Activated T-cell treated with anti-CD3 and anti-CD28 coated beads, Interleukin-2, amount 50 U/mL, for 24 hours (primary cell): Measurements from ENCODE around the gene SHISA9.

ENCODE experiments used
- DNase-seq: peaks from one replicate; pipeline ENCODE4 v3.0.0-alpha.2; 2020
- H3K27ac Mint-ChIP-seq: 2 replicates; pipeline ENCODE4 v1.8.0; 2020; ENCODE audit warnings: mild to moderate bottlenecking, mixed read lengths
- H3K27me3 Mint-ChIP-seq: 2 replicates; pipeline ENCODE4 v1.8.0; 2020; ENCODE audit warnings: mixed read lengths
- H3K36me3 Mint-ChIP-seq: 2 replicates; pipeline ENCODE4 v1.8.0; 2020; ENCODE audit warnings: low read depth, mixed read lengths
- H3K4me1 Mint-ChIP-seq: 2 replicates; pipeline ENCODE4 v1.8.0; 2020; ENCODE audit warnings: low read depth, mixed read lengths
- H3K4me3 Mint-ChIP-seq: 2 replicates; pipeline ENCODE4 v1.8.0; 2020; ENCODE audit warnings: mild to moderate bottlenecking, moderate library complexity, mixed read lengths
- H3K9me3 Mint-ChIP-seq: 2 replicates; pipeline ENCODE4 v1.8.0; 2020; ENCODE audit warnings: mixed read lengths

SHISA9 gene

DNA sequence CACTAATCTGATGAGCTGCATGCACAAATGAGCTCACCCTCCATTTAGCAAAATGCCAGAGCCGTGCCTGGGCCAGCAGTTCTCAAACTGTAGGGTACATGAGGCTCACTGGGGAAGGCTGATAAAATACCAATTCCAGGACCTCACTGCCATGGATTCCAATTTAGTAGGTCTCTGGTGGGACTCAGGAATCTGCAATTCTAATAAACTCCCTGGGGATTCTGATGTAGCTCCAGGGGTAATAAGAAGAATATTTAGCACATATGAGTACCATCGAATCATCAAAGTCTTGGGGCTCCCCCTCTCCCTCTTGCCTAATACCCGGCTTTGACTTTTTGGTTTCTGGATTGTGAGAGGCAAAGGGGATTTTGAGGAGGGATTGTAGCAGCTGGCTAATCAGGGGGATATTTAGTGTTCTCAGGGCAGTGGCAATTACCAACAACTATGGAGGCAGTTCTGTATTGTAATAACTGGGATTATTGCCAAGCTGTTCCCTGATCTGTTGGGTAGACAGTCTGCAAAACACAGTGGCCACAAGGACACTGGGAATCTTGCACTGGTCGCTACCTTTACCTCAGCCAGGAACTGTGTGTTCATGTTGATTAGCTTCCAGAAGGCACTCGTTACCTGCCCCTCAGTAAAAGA lies 140.4 kb downstream of the SHISA9 start:
- Mint-ChIP-seq H3K4me1 (no peaks in the 10 kb centered on the region), H3K4me3 (no peak overlapping the region), H3K27me3 (peaks cover 3% of the 10 kb centered on the region), H3K9me3 (peaks cover 20% of the 10 kb centered on the region), H3K27ac (no peak overlapping the region), H3K36me3 (no peaks in the 10 kb centered on the region)
- no peak for DNase-seq

DNA sequence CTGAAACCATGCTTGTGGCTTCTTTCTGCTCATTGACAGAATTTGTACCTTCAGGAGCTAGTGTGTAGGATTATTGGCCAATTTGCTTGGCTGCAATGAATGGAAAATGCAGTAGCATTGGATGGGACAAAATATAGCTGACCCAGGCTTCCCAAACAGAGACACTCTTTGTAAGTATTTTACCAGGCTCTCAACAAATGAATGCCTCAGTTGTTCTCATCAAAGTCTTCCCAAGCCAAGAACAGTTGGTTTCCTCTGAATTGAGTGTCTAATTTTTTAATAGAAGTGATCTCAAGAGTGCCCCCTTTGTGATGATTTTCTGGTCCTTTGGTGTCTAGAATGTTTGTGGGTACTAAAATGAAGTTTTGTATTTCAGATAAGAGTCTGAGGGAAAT lies 140.9 kb downstream of the SHISA9 start:
- peaks cover 19% of the 10 kb centered on the region for H3K9me3 Mint-ChIP-seq
- no peak overlapping the region for H3K27ac Mint-ChIP-seq
- H3K4me1 Mint-ChIP-seq = no peaks in the 10 kb centered on the region
- H3K4me3 Mint-ChIP-seq = no peak overlapping the region
- H3K36me3 Mint-ChIP-seq = no peaks in the 10 kb centered on the region
- DNase-seq = no peak
- peaks cover 3% of the 10 kb centered on the region for H3K27me3 Mint-ChIP-seq

- H3K27me3 Mint-ChIP-seq = peaks cover 3% of the 10 kb centered on the region
Measured at GRCh38 chr16:13046061-13046821, 144.8 kb downstream of the SHISA9 start.

DNA sequence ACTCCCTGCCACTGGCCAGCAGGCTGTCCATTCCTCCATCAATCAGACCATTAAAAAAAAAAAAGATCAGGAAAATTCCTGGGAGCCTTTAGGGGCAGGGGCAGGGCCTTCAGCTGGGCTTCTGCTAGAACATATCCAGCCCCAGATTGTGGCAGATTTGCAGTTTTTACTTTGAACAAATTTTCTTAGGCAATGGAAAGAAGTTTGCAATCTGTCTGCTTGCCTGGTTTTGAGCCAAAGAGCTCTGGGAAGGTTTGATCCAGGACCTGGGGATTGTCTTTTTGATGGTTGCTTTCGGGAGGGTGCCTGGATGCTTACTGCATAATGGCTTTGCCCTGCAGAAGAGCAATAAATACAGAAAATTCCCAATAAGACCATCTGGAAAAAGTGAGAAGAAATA lies 145.9 kb downstream of the SHISA9 start:
- peaks cover 3% of the 10 kb centered on the region for H3K27me3 Mint-ChIP-seq
- H3K4me1 Mint-ChIP-seq = no peaks in the 10 kb centered on the region
- H3K27ac Mint-ChIP-seq = no peak overlapping the region
- DNase-seq = no peak
- no peak overlapping the region for H3K4me3 Mint-ChIP-seq
- H3K9me3 Mint-ChIP-seq = peaks cover 15% of the 10 kb centered on the region
- H3K36me3 Mint-ChIP-seq = no peaks in the 10 kb centered on the region

More at GRCh38 chr16:13046061-13046821, 144.8 kb downstream of the SHISA9 start:
- Mint-ChIP-seq H3K27ac (no peak overlapping the region), H3K4me3 (no peak overlapping the region), H3K9me3 (peaks cover 13% of the 10 kb centered on the region), H3K36me3 (no peaks in the 10 kb centered on the region), H3K4me1 (no peaks in the 10 kb centered on the region)
- DNase-seq = no peak

GRCh38 chr16:13049688-13050087 lies 148.3 kb downstream of the SHISA9 start:
- Mint-ChIP-seq H3K27me3 (peaks cover 3% of the 10 kb centered on the region), H3K27ac (no peak overlapping the region), H3K4me3 (no peak overlapping the region), H3K9me3 (peaks cover 9% of the 10 kb centered on the region), H3K4me1 (no peaks in the 10 kb centered on the region), H3K36me3 (no peaks in the 10 kb centered on the region)
- no peak for DNase-seq

- no peak overlapping the region for H3K27ac Mint-ChIP-seq
- H3K9me3 Mint-ChIP-seq = peaks cover 9% of the 10 kb centered on the region
- H3K4me1 Mint-ChIP-seq = no peaks in the 10 kb centered on the region
- H3K4me3 Mint-ChIP-seq = no peak overlapping the region
- H3K36me3 Mint-ChIP-seq = no peaks in the 10 kb centered on the region
- no peaks in the 10 kb centered on the region for H3K27me3 Mint-ChIP-seq
- no peak for DNase-seq
Measured at GRCh38 chr16:13052431-13052830, 151.0 kb downstream of the SHISA9 start.

DNA sequence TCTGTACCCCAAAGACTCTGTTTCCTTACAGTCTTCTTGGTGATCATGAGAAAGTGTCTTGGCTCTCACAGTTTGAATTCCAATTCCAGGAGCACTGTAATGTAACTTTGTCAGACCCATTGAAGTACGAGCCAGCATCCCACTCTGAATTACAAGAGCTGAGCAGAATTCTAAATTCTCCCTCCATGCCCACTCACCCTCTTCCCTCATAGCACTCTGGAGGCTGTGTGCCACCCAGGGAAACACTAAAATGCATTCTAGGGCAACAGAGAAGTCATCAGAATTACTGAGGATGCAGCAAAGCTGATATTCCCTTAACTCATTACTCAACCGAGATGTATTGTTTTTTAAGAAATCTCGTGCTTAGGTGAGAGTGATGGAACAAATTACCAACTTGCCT lies 154.1 kb downstream of the SHISA9 start:
- Mint-ChIP-seq H3K4me3 (no peak overlapping the region), H3K9me3 (peaks cover 3% of the 10 kb centered on the region), H3K4me1 (no peaks in the 10 kb centered on the region), H3K27me3 (peaks cover 6% of the 10 kb centered on the region), H3K27ac (no peak overlapping the region), H3K36me3 (no peaks in the 10 kb centered on the region)
- DNase-seq = no peak

- H3K27ac Mint-ChIP-seq = no peak overlapping the region
- H3K36me3 Mint-ChIP-seq = no peaks in the 10 kb centered on the region
- H3K4me3 Mint-ChIP-seq = no peak overlapping the region
- peaks cover 6% of the 10 kb centered on the region for H3K27me3 Mint-ChIP-seq
- H3K9me3 Mint-ChIP-seq = peaks cover 6% of the 10 kb centered on the region
- no peaks in the 10 kb centered on the region for H3K4me1 Mint-ChIP-seq
- no peak for DNase-seq
Measured at GRCh38 chr16:13056607-13057006, 155.2 kb downstream of the SHISA9 start.

DNA sequence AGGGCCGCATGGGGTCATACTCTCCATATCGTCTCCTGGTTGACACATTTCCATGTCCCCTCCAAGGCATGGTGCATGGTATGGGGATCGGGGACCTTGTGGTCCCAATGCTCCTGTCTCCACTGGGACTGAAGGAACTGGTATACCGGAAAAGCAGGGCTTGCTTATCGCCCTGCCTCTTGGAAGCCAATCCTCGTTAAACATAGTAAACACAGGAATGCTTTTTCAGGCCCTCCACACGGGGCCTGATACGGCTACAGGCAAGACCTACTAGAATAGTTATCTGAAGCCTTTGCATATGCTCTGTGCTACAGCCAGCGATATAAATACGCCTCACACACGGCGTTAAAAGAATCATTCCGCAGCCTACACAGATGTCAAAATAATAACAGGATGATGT lies 159.5 kb downstream of the SHISA9 start:
- peaks cover 6% of the 10 kb centered on the region for H3K27me3 Mint-ChIP-seq
- H3K9me3 Mint-ChIP-seq = peaks cover 6% of the 10 kb centered on the region
- H3K4me3 Mint-ChIP-seq = no peak overlapping the region
- H3K4me1 Mint-ChIP-seq = no peaks in the 10 kb centered on the region
- no peak overlapping the region for H3K27ac Mint-ChIP-seq
- DNase-seq = no peak
- H3K36me3 Mint-ChIP-seq = no peaks in the 10 kb centered on the region

GRCh38 chr16:13061691-13062090 lies 160.3 kb downstream of the SHISA9 start:
- H3K4me3 Mint-ChIP-seq = no peak overlapping the region

DNA sequence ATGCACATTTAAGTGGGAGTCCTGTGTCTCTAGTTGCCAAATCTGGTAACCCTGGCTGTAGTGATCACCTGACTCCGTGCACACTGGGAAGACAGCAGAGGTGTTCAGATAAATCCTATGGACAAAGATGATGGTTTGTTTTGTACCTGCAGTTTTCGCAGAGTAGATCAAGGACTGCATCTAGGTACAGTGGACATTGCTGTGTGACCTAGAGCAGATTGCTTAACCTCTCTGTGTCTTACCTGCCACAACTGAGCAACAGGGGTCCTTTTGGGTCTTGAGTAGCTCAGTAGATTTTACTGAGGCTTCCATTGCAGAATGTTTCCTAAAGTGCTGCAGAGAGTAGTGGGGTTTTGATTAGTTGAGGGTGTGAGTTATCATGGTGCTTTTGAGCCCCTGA lies 160.8 kb downstream of the SHISA9 start:
- Mint-ChIP-seq H3K9me3 (peaks cover 11% of the 10 kb centered on the region), H3K4me1 (no peaks in the 10 kb centered on the region), H3K27me3 (peaks cover 6% of the 10 kb centered on the region), H3K36me3 (no peaks in the 10 kb centered on the region), H3K27ac (no peak overlapping the region), H3K4me3 (no peak overlapping the region)
- no peak for DNase-seq

More at GRCh38 chr16:13061691-13062090, 160.3 kb downstream of the SHISA9 start:
- Mint-ChIP-seq H3K9me3 (peaks cover 11% of the 10 kb centered on the region), H3K4me1 (no peaks in the 10 kb centered on the region), H3K27me3 (peaks cover 6% of the 10 kb centered on the region), H3K36me3 (no peaks in the 10 kb centered on the region), H3K27ac (no peak overlapping the region)
- DNase-seq = no peak

DNA sequence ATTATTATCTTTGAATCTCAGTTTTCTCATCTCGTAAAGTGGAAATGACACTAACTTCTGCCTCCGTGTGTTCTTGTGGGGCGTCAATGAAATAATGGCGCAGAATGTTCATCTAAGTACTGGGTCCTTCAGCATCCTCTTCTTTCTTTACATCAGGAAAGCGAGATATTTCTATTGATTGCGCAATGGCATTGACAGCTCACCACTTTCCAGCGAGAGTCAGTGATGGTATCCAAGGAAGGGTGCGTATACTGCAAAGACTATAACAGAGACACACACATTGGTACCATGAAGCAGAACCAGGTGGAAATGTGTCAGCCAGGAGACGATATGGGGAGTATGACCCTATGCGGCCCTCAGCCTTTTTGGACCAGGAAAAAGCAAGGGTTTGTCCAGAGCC lies 162.1 kb downstream of the SHISA9 start:
- H3K36me3 Mint-ChIP-seq = no peaks in the 10 kb centered on the region
- H3K27ac Mint-ChIP-seq = no peak overlapping the region
- peaks cover 2% of the 10 kb centered on the region for H3K27me3 Mint-ChIP-seq
- DNase-seq = no peak
- no peak overlapping the region for H3K4me3 Mint-ChIP-seq
- no peaks in the 10 kb centered on the region for H3K4me1 Mint-ChIP-seq
- H3K9me3 Mint-ChIP-seq = peaks cover 19% of the 10 kb centered on the region

GRCh38 chr16:13064821-13065220 lies 163.4 kb downstream of the SHISA9 start:
- no peak for DNase-seq
- no peaks in the 10 kb centered on the region for H3K4me1 Mint-ChIP-seq
- no peaks in the 10 kb centered on the region for H3K36me3 Mint-ChIP-seq
- H3K9me3 Mint-ChIP-seq = peaks cover 20% of the 10 kb centered on the region
- H3K27me3 Mint-ChIP-seq = no peaks in the 10 kb centered on the region
- no peak overlapping the region for H3K4me3 Mint-ChIP-seq
- no peak overlapping the region for H3K27ac Mint-ChIP-seq

DNA sequence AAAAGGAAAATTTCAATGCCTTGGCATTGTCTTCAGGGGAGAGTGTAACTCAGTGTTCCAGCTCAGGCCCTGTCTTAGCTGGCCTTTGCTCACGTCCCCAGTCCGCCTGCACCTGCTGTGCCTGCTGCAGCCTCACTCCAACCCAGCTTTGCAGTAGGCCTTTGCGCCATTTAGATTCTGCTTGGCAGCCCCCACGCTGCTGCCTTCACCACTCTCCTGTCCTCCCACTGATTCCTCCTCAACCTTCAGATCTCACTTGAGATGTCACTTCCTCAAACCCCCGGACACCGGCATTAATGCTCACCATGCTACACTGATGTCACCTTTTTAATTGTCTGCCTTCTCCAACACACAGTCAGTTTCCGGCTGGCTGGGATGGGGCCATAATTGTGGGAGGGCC lies 166.2 kb downstream of the SHISA9 start:
- Mint-ChIP-seq H3K27me3 (peaks cover 5% of the 10 kb centered on the region), H3K36me3 (no peaks in the 10 kb centered on the region), H3K4me3 (no peak overlapping the region), H3K9me3 (peaks cover 19% of the 10 kb centered on the region), H3K27ac (no peak overlapping the region), H3K4me1 (no peaks in the 10 kb centered on the region)
- no peak for DNase-seq

DNA sequence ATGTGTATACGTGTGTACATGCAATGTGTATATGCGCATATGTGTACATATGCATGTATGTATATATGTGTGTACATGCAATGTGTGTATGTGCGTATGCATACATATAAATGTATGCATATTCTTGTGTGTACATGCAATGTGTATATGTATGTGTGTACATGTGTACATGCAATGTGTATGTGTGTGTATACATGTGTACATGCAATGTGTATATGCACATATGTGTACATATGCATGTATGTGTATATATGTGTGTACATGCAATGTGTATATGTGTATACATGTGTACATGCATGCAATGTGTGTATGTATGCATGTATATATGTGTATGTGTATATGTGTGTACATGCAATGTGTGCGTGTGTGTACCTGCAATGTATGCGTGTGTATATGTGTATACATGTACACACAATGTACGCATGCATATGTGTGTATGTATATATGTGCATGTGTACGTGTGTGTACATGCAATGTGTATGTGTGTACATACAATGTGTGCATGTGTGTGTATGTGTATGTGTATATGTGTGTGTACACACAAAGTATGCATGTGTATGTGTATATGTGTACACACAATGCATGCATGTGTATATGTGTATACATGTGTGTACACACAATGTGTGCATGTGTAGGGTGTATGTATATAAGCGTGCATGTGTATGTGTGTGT lies 167.7 kb downstream of the SHISA9 start:
- H3K4me3 Mint-ChIP-seq = no peak overlapping the region
- no peak for DNase-seq
- H3K27me3 Mint-ChIP-seq = peaks cover 7% of the 10 kb centered on the region

More for the DNA sequence above, 167.7 kb downstream of the SHISA9 start:
- no peaks in the 10 kb centered on the region for H3K36me3 Mint-ChIP-seq
- no peaks in the 10 kb centered on the region for H3K4me1 Mint-ChIP-seq
- peaks cover 19% of the 10 kb centered on the region for H3K9me3 Mint-ChIP-seq
- H3K27ac Mint-ChIP-seq = no peak overlapping the region
